Endometrium (tissue), 2 donors: ENCODE measurements around the gene ZFYVE19.

Experiments used
- FAIRE-seq: peaks from 2 replicates; lab custom pipeline; 2012; peaks lifted over from hg19 to GRCh38; lab: Jason Lieb, UNC
- donor health status: control.
- donor health status: control.

Gene ZFYVE19

DNA sequence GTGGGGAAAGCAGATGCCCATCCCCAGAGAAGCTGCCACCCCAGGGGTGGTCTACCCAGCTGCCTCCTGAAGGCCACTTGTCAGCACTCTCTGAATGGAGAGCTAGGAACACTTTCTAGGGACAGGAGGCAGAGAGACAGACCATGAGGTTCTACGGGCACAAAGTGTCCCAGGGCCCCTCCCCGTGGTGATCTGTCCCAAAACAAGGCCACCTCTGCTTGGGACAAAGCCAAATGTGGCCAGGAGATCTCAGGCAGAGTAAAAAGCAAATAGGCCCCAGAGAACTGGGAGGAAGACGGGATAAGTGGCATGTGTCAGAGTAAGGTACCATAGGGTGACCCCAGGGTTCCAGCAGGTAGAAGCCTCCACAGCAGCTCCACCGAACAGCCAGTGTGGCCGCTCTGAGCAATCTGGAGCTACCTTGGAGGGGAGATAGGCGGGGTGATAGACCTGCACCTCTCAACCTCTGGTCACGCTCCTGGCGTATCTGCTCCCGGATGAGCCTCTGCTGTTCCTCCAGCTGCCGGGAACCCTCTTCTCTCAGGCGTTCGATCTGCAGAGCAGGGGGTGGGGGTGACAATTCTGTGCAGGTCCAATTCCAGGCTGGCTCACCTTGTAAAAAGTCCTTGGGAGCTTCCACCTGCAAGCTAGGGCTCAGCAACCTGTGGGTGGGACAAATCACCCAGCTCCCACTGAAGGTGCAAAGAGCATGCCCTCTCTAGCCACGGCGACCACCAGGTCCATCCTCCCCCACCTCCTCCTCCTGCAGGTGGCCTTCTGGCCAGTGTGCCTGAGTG lies 31.0 kb upstream of the ZFYVE19 start:
- no peak for FAIRE-seq

DNA sequence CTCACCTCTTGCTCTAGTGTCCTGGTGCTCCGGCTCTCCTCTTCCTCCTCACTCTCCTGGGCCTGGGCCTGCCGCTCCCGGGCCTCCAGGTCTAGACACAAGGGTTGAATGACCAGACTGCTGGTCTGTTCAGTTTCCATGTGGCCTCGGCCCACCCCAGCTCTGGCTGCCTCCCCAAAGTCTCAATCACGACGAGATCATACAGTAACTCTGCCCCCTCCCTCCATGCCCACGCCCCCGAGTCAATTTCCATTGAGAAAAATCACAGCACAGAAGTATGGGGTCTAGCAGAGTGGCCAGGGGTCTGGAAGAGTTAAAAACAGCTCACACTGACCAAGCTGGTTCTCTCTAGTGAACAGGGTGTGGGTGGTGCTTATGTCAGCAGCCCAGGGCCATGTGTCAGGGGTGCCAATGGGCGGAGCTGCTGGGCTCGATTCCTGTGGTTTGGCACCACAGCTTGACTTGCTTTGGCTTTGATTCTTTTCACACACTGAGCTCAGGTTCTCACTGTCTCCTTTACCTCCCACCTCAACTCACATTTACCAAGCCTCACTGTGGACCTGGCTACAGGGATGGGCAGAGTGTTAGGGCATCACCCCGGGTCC lies 30.2 kb upstream of the ZFYVE19 start:
- FAIRE-seq, result no peak

DNA sequence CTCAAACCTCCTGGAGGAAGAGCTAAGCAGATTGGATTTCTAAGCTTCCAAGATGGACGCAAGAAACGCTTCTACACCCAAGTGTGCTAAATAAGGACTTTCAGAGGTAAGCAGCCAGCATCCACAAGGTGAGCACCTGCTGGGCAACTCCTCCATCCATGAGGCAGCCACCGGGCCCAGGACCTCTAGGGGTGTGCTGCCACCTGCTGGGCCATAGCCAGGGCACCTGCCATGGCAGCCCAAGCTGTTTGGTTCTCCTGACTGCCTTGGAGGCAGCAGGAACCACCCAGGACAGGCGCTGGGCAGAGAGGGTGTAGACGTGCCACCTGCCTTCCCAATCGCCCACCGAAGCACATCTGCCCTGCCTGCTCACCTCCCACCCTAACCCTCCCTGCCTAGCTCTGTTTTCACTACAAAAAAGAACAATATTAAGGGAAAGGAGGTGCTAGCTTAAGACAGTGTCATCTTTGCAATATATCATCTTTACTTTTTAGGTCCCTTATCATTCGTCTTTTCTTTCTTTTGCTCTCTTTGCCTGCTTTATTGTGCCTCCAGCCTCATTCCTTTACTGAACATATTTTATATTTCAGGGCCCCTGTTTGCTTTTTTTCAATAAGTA lies 24.2 kb upstream of the ZFYVE19 start:
- FAIRE-seq, result no peak

DNA sequence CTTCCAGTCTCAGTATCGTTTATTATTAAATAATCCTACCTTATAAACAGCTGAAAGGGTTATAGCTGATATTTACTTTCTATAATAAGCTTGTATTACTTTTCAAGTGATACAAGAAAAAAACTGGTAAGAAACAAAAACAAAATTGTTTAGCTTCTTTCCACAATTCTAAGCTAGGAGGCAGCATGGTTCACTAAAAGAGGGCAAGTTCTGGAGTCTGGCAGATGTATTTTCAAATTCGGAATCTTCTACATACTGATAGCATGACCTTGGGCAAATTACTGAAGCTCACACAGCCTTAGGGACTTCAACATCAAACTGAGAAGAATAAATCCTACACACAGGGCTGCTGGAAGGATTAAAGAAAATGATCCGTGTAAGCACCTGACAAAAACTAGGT lies 21.7 kb upstream of the ZFYVE19 start:
- no peak for FAIRE-seq

DNA sequence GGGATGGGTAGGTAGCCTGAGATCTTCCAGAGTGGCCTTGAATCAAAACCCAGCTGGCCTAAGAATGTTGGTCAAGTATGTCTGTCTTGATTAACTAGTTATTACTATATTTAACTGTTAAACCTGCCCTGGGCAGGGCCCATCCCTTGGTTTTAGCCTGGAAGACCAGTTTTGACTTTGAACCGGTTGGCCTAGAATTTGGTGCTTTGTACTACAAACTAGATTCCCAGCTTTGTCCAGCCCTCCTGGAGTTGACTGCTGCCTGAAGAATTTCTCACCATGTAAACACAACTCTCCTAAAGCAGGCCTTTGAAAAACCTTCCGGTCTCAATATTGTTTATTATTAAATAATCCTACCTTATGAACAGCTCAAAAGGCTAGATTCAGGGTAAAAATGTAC lies 21.1 kb upstream of the ZFYVE19 start:
- FAIRE-seq, result no peak

DNA sequence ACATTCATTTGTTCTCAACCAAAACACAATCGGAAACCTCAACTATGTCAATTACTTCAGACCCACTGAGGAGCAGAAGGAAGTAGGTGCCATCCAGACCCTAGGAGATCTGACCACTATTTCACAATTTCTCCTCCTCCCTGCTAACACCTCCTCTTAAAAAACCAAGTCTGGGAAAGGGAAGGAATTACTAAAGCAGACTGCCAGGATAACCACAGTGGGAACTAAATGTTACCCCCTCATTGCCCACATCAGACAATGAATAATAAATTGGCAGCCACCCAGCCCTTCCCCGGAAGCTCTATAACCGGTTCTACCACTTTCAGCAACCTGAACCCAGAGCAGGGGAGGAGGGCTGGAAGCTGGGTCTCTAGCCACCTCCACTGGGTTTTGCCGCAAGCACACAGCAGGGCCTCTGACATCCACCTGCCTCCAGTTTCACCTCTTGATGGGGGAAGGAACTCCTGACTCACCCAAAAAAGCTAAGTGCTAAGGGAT lies 19.5 kb upstream of the ZFYVE19 start:
- no peak for FAIRE-seq

DNA sequence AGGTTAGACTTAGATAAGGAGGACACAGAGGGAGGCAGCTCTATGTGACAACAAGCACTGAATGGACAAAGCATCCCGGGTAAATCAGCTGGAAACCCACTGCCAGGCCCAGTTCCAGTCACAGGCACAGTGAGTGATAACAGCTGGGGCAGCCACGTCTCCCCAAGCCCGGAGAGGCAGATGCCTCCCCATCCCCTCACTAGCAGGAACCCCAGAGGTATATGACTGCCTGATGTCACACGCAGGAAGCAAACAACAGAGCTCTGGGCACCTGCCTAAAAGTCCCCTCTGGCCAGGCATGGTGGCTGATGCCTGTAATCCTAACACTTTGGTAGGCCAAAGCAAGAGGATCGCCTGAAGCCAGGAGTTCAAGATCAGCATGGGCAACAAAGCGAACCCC lies 18.9 kb upstream of the ZFYVE19 start:
- FAIRE-seq, result no peak

DNA sequence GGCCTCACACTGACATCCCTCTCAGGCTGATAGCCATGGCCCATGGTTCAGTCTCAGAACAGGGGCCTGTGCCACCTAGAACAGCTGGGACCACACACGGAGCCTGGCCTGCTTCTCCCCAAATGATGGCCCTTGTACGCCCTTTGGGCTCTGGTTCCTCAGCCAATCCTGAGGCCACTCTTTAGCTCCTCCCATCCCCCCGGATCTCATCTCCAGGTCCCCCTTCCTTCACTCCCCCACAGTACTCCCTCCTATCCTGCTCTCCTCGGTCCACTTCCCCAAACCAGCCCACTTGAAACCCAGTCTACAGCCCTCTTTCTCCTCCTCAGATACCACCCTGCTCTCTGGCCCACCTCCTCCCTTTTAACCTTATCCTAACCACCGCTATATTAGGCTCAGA lies 17.8 kb upstream of the ZFYVE19 start:
- FAIRE-seq, result no peak

DNA sequence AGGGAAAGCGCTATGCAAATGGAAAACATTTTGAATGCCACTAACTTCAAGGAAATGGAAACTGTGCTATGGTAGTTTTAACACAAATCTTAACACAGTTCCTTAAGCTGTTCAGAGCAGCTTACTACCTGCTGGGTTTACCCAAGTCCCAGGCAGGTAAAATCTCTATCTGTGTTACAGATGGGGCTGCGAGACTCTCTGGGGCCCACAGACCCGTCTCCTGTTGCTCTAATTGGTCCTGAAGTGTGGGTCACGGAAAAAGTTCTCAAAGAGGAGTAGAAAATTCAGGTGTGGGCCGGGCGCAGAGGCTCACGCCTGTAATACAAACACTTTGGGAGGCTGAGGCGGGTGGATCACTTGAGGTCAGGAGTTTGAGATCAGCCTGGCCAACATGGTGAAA lies 16.9 kb upstream of the ZFYVE19 start:
- no peak for FAIRE-seq

DNA sequence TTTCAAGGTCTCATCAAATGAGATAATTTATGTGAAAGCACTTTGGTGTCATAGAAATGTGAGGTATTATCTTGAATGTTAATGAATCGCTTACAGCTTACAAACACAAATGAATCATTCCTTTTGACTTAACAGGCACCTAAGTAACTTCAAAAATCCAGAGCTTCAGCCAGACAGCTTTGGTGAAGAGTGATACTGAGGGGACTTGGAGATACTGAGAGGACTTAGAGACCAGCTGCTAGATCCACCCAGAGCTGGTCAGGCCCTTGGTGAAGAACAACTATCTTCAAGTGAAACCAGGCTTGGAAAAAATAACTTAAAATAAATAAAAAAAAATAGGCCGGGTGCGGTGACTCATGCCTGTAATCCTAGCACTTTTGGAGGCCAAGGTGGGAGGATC lies 16.2 kb upstream of the ZFYVE19 start:
- FAIRE-seq, result no peak

DNA sequence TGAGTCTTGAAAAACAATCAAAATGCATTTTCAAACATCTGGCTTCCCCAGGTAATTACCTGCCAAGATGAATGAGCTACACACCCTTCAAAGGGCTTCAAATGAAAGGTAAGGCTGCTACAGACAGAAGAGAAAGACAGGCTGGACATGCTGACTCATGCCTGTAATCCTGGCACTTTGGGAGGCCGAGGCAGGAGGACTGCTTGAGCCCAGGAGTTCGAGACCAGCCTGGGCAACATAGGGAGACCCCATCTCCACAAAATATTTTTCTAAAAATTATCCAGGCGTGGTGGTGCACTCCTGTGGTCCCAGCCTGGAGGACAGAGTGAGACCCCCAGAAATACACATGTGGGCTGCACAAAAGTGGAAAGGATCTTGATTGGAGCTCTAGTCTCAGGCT lies 14.5 kb upstream of the ZFYVE19 start:
- FAIRE-seq, result no peak

DNA sequence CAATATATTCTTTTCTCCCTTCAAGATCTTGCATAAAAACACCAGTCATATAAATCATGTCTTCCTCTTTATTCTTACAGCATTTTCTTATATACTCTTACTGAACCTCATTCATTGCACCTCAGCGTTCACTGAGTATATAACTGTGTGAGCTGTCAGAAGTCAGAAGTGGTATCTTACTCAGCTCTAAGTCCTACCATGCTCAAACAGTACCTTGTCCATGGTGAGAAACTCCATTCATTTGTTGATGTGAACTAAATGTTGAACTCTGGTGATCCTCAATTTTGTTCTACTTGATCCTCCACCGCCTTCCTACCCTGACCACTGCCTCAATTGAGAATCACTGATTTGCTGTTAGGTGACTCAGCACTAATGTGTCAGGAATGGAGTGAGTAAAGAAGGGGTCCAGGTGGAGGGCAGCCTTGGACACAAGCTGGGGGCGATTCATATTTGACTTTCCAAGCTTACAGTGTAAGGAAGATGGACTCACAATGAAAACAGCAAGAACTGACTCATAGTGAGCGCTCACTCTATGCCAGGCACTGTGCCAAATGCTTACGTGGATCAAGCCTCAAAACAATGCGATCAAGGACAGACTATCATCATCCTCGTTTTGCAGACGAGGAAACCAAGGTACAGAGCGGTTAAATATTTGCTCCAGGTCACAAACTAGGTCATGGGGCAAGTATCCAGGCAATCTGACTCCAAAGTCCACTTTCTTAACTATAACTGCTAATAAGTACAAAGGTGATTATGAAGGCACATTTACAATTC lies 13.5 kb upstream of the ZFYVE19 start:
- FAIRE-seq, result no peak

DNA sequence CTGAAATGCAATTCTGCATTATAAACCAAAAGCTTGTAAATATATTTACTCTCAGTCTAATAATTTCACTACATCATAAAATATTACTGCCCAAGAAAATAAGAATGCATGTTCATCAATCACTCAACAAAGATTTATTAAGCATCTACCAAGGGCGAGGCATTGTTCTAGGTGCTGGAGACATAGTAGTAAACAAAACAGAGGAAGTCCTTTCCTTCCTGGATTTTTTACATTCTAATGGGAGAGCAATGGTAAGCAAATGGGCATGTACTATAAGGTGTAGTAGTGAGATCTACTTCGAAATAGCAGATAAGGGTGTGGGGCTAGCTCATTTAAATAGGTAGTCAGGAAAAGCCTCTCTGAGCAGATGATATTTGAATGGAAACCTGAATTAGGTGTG lies 10.8 kb upstream of the ZFYVE19 start:
- no peak for FAIRE-seq

DNA sequence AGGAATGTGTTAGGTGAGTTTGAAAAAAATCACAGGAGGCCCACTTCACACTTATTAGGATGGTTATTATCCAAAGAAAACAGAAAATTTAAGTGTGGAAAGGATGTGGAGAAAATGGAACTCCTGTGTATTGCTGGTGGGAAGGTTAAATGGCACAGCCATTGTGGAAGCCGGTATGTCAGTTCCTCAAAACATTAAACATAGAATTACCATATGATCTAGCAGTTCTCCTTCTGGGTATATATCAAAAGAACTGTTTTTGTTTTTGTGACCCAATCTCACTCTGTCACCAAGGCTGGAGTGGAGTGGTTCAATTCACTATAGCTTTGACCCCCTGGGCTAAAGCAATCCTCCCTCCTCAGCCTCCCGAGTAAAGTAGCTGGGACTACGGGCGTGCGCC lies 10.4 kb upstream of the ZFYVE19 start:
- FAIRE-seq, result no peak

DNA sequence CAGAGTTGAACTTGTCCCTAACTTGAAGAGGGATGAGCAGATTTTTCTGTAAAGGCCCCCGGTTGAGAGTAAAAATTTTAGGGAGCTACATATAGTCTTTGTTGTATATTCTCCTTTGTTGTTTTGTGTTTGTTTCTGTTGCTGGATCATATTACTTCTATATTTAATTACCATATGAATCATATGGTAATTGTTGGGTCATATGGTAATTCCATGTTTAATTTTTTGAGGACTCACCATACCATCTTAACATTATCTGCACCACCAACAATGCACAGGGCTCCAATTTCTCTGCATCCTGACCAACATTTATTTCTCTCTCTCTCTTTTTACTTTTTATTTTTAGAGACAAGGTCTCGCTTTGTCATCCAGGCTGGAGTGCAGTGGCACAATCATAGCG lies 7.4 kb upstream of the ZFYVE19 start:
- no peak for FAIRE-seq

DNA sequence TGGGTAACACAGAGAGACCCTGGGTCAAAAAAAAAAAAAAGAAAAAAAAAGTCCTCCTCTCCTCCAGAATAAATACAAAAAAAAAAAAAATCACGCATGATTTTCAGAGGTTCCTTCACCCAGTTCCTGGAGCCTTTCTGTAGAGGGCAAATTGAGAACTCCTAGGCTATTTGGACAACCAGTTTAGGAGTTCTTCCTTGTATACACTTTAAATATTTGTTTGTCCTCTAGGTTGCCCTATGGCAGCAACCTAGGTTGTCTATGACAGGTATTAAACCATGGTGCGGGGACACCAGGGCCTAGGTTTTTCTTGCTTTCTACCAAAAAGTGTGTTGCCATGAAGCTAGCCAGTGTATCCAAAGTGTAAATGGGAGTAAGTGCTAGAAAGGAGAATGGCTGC lies 3.8 kb upstream of the ZFYVE19 start:
- no peak for FAIRE-seq

DNA sequence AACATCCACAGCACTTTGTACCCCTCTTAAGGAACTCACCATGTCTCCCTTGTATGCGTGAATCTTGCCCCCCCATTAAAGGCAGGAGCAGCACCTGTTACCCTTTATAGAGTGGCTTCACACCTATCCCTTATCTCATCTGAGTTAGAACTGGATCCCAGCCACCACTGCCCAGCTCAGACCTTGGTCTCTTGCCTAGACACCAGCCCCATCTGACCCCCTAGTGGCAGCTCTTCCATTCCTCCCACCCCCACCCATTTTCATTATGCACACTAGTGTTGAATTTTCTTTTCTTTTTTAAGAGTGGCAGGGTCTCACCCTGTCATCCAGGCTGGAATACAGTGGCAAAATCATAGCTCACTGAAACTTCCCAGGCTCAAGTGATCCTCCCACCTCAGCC lies 3.2 kb upstream of the ZFYVE19 start:
- no peak for FAIRE-seq

DNA sequence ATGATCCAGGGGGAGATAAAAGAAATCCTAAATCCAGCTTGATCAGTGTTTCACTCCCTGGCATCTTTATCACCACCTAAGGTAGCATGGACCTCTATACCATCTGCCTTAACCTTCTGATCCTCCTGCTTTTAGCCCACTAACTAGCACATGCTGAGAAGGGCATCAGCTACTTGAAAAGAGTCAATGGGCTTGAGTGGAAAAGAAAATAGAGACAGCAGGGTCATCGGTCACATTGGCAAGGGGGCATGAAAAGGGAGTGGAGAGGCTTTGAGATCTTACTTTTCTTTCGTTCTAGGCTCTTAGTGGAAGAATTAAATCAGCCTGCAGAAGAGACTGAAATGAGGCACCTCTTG lies 239 bp upstream of the ZFYVE19 start:
- FAIRE-seq, result no peak

DNA sequence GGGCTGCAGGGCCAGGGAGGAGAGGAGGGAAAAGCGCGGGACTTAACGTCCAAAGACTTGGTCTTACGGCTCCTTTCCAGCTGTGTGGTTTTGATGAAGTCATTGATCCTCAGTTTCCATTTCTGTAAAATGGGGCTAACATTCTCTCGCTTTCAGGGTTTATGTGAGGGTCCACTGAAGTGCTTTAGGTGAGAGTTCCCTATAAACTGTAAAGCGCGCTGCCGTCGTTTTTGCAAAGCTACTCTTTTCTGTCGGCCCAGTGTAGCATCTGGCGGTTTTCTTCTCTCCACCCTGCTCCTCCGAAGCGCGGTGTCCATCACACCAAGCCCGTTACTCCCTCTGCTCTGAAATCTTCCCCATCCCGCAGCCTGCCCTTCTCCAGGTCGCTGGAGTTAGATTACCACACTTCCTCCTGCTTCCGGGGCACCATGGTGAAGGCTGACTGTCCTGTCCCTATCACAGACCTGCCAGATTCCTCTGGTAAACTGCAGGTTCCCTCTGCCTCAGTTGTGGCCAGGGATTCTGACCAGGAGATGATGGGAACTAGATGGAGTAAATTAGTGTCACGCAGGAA lies 1.1 kb downstream of the ZFYVE19 start:
- FAIRE-seq, result no peak

DNA sequence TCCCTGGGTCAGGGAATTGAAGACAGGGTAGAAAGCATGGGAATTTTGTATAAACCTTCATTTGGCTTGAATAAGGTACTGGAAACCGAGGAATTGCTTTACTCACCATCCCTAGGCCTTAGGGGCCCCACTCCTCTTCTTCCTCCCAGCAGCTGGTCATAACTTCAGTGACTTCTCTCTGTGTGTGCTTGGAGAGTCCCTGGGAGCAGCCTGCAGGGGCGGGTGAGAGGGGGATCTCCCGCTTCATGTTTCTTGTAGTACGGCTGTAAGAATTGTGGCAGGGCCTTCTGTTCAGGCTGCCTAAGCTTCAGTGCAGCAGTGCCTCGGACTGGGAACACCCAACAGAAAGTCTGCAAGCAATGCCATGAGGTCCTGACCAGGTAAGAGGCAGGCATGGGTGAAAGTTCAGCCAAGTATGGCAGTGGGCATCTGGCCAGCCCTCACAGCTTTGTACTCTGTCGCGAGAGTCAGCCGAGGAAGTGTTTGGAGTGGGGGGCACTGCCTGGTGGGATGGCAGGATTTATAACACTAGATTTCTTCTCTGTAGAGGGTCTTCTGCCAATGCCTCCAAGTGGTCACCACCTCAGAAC lies 2.1 kb downstream of the ZFYVE19 start:
- FAIRE-seq, result no peak

DNA sequence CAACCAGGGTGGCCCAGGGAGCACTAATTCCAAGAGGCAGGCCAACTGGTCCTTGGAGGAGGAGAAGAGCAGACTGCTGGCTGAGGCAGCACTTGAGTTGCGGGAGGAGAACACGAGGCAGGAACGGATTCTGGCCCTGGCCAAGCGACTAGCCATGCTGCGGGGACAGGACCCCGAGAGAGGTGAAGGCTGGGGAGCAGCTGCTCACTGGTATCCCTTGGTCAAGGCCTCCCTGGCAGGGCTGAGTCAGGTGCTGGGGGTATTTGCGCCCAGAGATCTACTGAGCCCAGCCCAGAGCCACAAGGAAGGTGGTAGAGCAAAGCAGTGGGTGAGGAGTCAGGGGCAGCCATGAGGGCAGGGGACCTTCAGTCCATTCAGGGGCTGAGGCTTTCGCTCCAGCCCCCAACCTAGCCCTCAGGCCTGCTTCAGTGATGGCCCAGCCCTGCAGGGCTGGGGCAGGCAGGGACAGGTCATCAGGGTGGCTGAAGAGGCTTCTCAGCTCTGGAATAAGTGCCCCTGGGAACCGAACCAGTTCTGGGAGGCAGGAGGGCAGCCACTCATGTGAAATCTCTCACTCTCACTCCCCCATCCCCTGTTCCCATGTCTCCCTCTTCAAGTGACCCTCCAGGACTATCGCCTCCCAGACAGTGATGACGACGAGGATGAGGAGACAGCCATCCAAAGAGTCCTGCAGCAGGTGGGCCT lies 6.0 kb downstream of the ZFYVE19 start:
- FAIRE-seq, result no peak
